GM21367 (cell line): ENCODE measurements around the gene CAMTA1.
A peak's percentile ranks its signal among the peaks of the same experiment; 100 is the strongest.
"Not testable (repeated sequence)": the region's sequence is repeated elsewhere in the genome, so short reads cannot be mapped to it uniquely, and the experiment has no call there.

Experiments used
- ATAC-seq: cut with Tn5 transposase; IDR thresholded peaks from one replicate; pipeline ENCODE4 v1.9.1; 2021; ENCODE audit not compliant: unreplicated experiment

The CAMTA1 gene

DNA sequence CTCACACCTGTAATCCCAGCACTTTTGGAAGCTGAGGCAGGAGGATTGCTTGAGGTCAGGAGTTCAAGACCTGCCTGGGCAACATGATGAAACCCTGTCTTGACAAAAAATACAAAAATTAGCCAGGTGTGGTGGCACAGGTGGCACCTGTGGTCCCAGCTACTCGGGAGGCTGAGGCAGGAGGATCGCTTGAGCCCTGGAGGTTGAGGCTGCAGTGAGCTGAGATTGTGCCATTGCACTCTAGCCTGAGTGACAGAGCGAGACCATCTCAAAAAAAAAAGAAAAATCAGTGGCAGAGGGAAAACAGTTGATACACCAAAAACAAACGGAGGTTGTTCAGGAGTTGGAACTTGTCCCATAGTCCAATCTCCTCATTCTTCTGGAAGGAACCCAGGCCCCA is 904.1 kb downstream of the CAMTA1 start:
- ATAC-seq = not testable (repeated sequence)

DNA sequence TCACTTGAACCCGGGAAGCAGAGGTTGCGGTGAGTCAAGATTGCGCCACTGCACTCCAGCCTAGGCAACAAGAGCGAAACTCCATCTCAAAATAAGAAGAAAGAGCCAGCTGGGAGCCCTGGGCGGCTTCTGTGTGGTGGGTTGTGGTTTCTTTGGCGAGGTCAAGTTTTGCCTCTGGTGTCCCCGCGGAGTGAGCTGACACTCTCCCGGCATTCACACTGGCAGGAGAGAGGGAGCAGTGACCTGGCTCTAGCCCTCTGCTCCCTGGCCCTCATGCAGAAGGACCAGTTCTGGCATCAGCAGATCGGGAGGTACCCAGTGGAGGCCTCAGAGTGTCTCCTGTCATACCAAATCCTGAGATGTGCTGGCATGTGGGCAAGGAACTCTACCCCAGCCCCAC is 904.8 kb downstream of the CAMTA1 start:
- no peak for ATAC-seq

DNA sequence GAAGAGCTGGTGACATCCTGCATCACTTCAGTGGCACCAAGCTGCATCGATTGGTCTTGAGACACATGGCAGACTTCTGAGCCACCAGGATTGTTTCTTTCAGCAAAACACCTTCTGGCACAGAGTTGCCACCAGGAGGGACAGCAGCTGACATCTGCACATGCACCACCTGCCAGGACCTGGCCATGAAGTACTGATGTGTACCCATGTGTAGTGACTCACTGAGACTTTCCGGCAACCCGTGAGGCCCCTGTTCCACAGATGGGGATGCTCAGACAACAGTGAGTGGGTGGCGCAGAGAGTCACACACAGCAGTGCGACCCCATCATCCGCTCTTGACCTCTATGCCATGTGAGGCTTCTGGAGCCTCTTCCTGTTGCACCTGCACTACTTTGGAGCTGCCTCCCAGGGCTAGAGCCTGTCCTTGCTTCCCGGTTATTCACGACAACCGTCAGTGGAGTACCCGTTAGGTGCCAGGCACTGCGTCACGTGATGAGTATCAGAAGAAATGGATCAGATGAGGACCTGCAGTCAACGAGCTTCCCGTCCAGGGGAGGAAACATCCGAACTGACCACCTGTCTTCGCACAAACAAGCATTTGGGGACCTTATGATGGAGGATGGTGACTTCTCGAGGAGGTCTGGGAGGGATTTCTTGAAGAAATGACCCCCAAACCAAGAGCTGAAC is 905.4 kb downstream of the CAMTA1 start:
- ATAC-seq = no peak

DNA sequence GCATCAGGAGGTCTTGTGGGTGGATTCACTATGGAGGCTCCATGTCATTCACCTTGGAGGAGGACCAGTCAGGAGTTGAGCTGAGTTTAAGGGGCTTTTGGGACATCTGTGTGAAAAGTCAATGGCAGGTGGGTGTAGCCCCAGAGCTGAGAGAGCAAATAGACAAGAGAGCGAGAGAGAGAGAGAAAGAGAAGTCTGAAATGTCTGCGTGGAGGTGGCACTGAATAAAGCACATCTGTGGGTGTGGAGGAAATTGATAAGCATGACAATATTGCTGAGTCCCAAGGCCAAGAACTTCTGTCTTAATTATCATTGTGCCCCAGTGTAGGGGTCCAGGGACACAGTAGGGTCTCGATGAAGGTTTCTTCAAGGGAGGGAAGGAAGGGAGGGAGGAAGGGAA is 906.3 kb downstream of the CAMTA1 start:
- no peak for ATAC-seq

DNA sequence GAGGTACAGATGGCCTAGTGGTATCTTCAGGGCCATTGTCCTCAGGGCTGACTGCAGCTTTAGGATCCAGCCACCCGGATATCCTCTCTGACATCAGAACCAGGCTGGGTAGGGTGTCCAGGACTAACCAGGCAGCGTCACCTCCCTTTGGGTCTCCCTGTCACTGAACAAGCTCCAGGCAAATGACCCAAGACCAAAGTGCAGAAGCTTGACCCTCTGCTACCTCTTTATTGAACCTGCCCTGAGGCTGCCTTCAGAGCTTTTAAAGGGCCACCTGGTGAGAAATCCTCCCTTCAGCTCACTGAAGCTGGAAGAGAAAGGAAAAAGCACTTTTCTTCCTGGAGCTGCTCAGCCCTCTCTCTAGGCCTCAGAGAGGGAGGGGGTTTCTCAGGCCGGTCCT is 906.8 kb downstream of the CAMTA1 start:
- ATAC-seq = no peak

DNA sequence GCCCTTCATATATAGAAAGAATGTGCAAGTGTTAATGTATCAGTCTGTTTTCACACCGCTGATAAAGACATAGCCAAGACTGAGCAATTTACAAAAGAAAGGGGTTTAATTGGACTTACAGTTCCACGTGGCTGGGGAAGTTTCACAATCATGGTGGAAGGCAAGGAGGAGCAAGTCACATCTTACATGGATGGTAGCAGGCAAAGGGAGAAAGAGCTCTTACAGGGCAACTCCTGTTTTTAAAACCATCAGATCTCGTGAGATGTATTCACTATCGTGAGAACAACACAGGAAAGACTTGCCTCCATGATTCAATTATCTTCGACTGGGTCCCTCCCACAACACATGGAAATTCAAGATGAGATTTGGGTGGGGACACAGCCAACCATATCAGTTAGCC is 907.8 kb downstream of the CAMTA1 start:
- not testable (repeated sequence) for ATAC-seq

DNA sequence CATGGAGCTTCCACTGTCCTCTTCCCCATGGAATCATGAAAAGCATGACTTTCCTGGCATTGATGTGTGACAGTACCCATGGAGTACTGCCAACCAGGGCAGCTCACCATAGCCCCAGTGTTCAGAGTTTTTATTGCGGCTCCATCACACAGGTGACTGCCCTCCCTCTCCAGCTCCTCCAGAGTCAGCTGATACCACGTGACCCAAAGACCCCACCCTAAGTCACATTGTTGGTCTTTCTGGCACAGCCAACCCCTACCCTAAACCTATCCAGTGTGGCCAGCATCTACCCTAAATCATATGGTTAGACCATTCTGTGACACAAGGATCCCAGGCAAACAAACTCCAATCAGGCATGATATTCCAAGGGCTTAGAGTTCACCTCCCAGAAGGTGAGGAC is 908.4 kb downstream of the CAMTA1 start:
- ATAC-seq = no peak

DNA sequence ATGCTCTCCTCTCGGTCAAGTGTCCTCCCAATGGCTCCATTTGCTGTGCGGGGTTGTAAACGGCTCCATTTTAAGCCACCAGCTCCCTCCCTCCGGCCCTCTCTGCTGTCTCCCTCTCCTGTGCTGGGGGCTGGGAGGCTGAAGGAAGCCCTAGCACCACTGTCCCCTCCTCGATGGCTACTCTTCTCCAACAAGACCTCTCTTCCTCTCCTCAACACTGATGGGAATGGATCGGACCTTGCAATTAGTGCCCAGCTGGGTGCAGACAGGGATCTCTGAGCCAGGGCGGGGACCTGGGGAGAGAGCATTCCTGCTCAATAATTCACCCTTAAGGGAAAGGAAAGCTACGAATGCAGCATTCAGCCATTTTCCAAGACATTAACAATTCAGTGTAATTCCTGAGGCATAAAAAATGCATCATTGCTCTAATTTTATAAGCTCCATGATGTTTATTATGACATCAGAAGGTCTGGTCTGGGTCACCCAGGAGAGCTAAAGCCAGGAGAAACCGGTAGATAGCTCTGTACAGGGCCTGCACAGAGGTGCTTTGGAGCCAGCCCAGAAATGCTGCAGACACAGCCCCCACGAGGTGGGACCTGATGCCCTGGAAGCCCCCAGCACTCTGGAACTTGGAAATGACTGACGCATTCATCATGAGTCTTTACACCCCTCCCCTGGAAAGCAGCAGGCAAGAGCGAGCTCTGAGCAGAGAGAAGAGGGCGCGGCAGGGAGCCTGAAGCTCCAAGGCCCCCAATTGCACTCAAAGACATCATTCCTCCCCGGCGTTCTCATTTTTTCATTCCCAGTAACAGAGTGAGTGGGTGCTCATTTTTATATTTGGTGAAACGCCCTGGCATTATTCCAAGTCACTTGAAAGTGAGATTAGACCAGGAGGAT is 909.6 kb downstream of the CAMTA1 start:
- no peak for ATAC-seq

DNA sequence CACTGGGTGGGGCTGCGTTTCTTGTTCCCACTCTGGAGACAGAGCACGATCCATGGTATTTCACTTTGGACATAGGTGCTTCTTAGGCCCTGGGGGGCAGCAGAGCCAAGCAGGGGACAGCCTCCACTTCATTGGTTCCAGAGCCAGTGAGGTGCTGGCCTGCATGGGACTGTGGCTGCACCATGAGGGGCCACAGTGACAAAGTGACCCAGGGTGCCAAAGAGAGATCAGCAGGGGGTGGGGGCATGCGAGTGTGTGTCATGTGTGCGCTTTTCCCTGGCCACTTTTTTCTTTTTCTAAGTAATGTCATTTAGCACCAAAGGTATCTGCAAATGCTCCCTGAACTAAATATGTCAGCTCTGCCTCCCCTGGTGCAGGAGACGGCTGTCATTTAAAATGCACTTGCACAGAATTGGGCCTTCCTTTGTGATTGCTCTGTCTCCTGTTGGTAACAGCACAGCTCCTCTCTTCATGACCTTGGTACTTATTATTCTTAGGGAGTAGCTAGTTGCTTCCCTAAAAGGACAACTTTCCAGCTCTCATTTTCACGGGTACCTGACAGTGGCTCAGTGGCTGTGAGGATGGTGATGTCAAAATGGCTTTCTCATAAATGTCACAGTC is 910.4 kb downstream of the CAMTA1 start:
- no peak for ATAC-seq

DNA sequence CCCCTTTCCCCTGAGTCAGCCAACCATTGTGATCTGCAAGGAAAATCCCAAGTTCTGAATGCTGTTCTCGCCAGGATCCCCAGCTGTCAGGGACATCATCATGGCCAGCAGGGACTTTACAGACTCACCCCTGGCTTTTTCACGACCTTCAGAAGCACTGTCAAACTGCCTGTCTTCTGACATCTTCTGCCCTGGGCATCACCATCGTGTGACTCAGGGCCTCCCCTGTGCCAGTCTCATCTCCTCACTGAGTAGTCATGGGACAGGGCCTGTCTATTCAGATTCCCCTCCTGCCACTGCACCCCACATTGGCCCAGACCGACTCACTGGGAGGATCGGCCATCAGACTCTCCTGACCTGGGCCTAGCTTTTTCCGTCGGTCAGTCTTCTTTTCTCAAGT is 913.4 kb downstream of the CAMTA1 start:
- ATAC-seq = no peak

DNA sequence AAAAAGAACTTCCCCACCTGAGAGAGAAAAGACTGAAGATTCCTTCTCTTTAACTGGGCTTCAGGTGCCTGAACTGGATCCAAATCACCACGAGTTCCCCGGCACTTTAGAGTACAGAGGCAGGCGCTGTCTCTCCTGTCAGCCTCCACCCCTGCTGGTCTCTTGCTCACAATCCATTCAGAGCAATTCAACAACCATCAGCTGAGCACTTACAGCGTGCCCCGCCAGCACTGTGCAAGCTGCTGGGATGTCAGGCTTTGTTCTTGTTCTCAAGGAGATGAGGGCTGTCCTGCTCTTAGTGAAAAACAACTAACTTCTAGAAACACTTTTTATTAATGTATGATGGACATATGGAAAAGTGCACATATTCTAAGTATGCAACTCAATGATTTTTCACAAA is 917.1 kb downstream of the CAMTA1 start:
- no peak for ATAC-seq

DNA sequence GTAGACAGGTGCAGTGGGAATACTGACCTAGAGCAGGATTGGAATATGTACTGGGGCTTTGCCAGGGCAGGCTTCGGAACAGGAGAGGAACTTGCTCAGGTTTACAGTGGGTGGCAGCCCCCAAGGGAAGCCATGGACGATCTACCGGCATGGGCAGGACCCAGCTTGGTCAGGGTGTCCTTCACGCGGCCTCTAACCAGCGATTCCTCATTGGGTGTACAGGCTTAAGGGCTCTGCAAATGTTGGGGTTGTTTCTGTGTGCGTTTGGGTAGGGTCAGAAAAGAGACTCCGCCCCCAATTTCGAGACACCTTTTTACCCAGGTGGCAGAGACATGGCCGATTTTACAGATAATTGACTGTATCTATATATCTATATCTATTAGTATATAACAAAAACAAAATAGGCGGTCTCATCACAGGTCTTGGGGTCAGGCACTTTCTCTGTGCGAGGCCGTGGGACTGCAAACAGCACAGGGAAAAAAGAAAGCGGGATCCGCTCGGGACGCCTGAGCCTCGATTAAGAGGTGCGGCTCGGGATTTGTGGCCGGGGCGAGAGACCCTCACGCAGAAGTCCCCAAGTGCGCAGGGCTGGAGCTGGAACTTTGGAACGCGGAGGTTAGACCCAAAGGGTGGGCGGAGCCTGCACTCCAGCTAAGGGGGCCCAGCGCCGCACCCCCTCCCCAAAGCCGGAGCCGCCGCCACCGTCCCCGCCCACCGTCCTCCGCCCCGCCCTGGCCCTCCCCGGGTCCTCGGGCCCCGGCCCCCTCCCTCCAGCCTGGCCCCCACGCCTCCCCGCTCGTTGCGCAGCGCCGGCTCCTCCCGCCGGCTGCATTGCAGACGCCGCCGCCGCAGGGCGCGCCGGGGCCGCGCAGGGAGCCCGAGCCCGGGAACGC is 918.3 kb downstream of the CAMTA1 start:
- no peak for ATAC-seq

DNA sequence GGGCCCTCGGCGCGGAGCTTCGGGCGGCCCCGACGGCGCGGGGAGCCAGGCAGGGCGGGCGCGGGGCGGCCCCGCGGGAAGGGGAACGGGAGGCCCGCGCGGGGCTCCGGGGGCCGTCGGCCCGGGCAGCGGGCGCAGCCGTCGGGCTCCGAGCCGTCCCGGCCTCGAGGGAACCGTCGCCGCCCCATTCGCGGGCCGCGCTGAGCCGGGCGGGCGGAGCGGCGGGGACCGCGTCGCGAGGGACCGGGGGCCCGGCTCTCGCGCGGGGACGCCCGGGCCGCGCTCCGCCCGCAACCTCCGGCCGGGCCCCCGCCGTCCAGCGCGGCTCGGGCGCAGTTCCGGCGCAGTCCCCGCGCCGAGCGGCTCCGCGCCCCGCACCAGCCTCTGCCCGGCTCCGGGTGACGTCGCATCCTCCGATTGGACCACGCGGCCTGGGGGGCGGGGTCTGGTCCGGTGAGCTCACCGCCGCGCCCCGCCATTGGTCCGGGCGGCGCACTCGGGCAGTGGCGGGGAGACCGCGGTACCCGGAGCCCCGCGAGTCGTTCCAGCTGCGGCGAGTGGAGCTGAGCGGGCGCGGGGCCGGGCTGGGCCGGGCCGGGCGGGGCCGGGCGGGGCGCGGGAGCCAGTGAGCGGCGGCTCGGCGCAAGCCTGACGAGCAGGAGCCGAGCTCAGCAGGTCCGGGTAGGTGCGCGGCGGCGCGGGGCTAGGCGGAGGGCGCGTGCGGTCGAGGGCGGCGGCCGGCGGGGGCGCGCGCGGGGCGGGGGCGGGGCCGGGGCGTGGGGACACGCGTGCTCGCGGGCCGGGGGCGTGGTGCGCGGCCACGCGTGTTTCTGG is 919.2 kb downstream of the CAMTA1 start:
- peak; percentile 94 for ATAC-seq

DNA sequence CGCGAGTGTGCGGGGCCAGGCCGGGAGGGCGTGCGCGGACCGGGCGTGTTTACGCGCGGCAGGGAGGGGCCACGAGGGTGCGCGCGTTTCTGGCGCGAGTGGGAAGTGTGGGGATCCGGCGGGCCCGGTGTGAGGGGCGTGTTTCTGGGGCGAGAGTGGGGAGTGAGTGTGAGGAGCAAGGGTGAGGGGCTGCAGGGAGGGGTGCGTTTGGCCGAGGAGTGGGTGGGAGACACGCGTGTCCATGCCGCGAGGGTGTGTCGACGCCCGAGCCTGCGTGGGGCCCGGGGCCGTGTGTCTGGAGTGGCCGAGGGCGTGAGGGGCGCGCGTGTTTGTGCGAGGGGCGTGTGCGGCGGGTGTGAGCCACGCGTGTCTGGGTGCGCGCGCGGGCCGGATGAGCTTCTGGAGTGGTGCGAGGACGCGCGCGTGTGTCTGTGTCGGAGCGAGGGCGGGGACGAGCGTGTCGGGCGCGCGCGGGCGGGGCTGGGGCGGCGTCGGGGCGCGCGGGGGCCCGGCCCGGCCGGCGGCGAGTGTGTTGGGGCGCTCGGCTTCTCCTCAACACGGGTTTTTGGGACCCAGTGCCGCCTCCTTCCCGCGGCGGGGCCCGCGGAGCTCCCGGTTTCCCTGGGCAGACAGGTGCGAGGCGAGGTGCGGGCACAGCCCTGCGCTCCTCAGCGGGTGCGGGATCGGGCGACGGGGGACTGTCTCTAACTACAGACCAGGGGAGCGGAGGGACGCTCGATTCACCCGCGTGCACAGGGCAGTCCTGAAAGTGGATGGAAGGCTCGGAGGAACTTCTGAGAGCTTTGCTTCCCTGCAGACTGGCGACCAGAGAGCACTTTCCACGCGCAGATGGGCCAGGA is 920.0 kb downstream of the CAMTA1 start:
- ATAC-seq = no peak

DNA sequence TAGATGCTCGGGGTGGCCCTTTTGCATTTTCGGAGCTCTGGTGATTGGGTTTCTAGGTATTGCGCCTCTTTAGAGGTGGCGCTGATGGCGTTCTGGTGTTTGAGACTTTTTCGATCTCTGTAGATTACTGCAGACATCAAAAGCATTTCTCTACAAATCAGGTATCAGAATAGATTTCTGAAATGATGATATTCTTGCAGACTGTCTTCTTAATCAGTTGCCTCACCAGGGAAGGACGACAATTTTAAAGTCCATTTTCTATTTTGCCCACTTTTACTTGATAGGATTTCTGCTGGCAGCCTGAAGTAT is 920.6 kb downstream of the CAMTA1 start:
- ATAC-seq = no peak

DNA sequence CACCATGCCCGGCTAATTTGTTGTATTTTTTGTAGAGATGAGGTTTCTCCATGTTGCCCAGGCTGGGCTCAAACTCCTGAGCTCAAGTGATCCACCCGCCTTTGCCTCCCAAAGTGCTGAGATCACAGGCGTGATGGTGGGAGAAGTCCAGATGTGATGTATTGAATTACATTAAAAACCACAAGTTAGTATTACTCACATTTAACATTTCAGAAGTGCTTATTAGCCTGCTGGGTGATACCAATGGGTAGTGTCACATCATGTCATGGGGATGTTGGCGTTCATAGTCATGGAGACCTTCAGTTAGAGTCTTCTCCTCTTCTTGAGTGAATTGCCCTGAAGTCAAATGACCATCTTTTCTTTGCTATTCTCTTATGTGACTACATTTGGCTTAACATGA is 922.3 kb downstream of the CAMTA1 start:
- no peak for ATAC-seq

DNA sequence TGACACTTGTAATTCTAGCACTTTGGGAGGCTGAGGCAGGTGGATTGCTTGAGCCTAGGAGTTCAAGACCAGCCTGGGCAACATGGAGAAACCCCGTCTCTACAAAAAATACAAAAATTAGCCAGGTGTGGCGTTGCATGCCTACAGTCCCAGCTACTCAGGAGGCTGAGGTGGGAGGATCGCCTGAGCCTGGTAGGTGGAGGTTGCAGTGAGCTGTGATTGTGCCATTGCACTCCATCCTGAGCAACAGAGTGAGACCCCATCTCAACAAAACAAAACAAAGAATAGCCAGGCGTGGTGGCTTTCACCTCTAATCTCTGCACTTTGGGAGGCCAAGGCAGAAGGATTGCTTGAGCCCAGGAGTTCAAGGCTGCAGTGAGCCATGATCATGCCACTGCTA is 922.8 kb downstream of the CAMTA1 start:
- not testable (repeated sequence) for ATAC-seq

DNA sequence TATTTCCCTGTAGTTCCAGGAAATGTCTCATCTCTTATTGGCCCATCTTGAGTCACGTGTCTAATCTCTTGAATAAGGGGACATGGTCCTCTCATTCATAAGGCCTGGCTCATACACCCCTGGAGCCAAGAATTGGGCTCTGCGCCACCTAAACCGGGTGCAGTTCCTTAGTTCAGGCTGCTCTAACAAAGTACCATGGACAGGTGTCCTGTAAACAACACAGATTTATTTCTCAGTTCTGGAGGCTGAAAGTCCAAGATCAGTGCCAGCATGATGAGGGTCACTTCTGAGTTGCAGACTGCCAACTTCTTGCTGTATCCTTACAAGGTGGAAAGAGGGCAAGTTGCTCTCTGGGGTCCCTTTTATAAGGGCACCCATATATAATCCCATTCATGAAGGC is 925.6 kb downstream of the CAMTA1 start:
- no peak for ATAC-seq

DNA sequence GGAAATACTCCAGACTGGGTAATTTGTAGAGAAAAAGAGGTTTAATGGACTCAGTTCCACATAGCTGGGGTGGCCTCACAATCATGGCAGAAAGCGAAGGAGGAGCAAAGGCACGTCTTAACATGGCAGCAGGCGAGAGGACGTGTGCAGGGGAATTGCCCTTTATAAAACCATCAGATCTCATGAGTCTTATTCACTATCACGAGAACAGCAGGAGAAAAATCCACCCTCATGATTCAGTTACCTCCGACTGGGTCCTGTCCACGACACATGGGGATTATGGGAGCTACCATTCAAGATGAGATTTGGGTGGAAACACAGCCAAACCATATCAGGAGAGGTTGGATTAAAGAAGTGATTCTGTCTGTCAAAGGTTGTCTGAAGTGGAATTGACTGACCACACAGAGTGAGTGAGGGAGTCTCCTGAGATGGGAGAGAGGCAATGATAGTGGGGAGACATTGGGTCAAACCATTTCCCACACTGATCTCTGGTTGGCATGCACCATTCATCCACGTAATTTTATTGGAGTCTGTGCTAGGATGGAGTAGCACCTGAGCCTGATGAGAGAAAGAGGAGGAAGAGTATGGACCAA is 927.6 kb downstream of the CAMTA1 start:
- ATAC-seq = no peak
